ENCODE measurements around the gene MRPL11. TPM values are rescaled to one million over a fixed set of nuclear protein-coding genes. Genes with fewer than 3 reads are reported as not detected.

Gene MRPL11
- total RNA-seq, 1 experiment from 2014 or later, result 105 TPM

DNA sequence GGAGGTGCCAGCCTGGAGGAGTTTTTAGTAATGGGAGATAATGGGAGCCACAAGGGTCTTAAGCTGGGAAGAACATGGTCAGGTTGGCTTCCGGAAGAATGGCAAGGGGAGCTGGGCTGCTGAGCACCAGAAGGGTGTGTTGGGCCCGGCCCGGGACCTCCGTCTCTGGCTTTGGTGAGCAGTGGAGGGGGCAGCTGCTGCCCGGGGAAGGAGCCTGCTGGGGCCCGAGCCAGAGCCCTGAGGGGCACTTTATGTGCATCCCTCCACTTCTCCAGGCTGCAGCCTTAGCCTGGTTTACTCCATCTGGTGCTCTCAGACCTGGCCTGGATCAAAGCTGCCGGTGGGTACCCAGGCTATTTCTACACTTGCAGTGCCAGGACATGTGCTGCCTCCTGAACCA is 26.5 kb downstream of the MRPL11 start:
- peaks cover 10% of the 10 kb centered on the region for H3K23me2 ChIP-seq (ENCODE audit: insufficient read length, low read depth, low read length, poor library complexity, severe bottlenecking)
- no peak overlapping the region for H2BK20ac ChIP-seq (ENCODE audit: low read depth, low read length, poor library complexity, severe bottlenecking)
- no peaks in the 10 kb centered on the region for H3K79me2 ChIP-seq (ENCODE audit: insufficient read depth, low read length)
- Mint-ChIP-seq H3K27ac (peak overlapping the region in 1 of 3 experiments; percentile 55; a peak in 2 of 7 replicates), H3K27me3 (ENCODE audit: low read depth) (peaks cover 4% of the 10 kb centered on the region), H3K9me3 (no peaks in the 10 kb centered on the region), H3K36me3 (ENCODE audit: insufficient read depth in 1 of 3, low read depth in 3 of 3) (no peaks in the 10 kb centered on the region), H3K4me3 (0 out of 5 replicates have a peak overlapping the region, but pooled peaks of 1 of the 2 experiments have one; percentile 1), H3K4me1 (peaks cover 46 to 51% of the 10 kb centered on the region in 2 experiments)
- no peak overlapping the region for H3K9ac ChIP-seq (ENCODE audit: extremely low read depth, insufficient read length, low read length)
- no peak overlapping the region for H3K4me2 ChIP-seq (ENCODE audit: insufficient read depth, insufficient read length, low read length)
- H3K79me1 ChIP-seq (ENCODE audit: insufficient read depth, low read depth, low read length, poor library complexity, severe bottlenecking), result no peaks in the 10 kb centered on the region
- H4K20me1 ChIP-seq (ENCODE audit: control insufficient read depth, insufficient read depth, insufficient read length), result no peaks in the 10 kb centered on the region
- H3K14ac ChIP-seq (ENCODE audit: insufficient read depth, low read length), result no peak overlapping the region
- H4K91ac ChIP-seq (ENCODE audit: insufficient read length, low read depth, low read length), result no peak overlapping the region
- H2AK5ac ChIP-seq (ENCODE audit: insufficient read length, low read length), result no peak overlapping the region
- H3K9me3 ChIP-seq (ENCODE audit: control insufficient read depth, low read depth, low read length), result no peaks in the 10 kb centered on the region
- no peak overlapping the region for H3K4ac ChIP-seq (ENCODE audit: low read depth, low read length)
- no peak overlapping the region for H4K5ac ChIP-seq (ENCODE audit: insufficient read length, low read depth, low read length)
- WGBS (ENCODE audit: extremely low coverage, insufficient read length, low lambda C conversion rate), result no CpG with 5 or more reads among the region's 7 CpGs
- no peak overlapping the region for H3K27ac ChIP-seq (ENCODE audit: insufficient read length, low read depth, low read length)
- H2BK12ac ChIP-seq (ENCODE audit: insufficient read length, low read depth, low read length), result no peak overlapping the region
- H2AFZ ChIP-seq (ENCODE audit: low read length), result no peak overlapping the region
- no peak overlapping the region for H3K18ac ChIP-seq (ENCODE audit: insufficient read length, low read depth, low read length)
- H2BK15ac ChIP-seq (ENCODE audit: low read depth, low read length), result no peak overlapping the region
- no peak overlapping the region for H3K23ac ChIP-seq (ENCODE audit: insufficient read length, low read depth, low read length)
- H3K56ac ChIP-seq (ENCODE audit: insufficient read length, low read depth, low read length), result no peak overlapping the region
- TF ChIP-seq CTCF (conservative IDR thresholded peaks at IDR 0.05), result no peak
- no peak overlapping the region for H2BK5ac ChIP-seq (ENCODE audit: insufficient read length, low read length)
- no peak overlapping the region for H4K8ac ChIP-seq (replicated peaks; ENCODE audit: insufficient read length, low read depth, low read length)
- peaks cover 10% of the 10 kb centered on the region for H3K4me1 ChIP-seq (ENCODE audit: insufficient read depth, low read length)
- H2BK120ac ChIP-seq (ENCODE audit: low read depth, low read length, poor library complexity, severe bottlenecking), result no peak overlapping the region
- H3K27me3 ChIP-seq (ENCODE audit: insufficient read depth, low read length), result no peaks in the 10 kb centered on the region; the same call in 1 of the 2 replicates
- H3T11ph ChIP-seq (ENCODE audit: low read length), result no peak overlapping the region
- no peak for DNase-seq
